Loucy (cell line): Measurements from ENCODE around the gene KCTD6.

Experiments used
- H2AFZ ChIP-seq: fragments of 200-600 bp; sonication (generic); 2 replicates; pipeline ENCODE4 v1.6.0; 2016; ENCODE audit warnings: antibody characterized with exemption, mild to moderate bottlenecking, low read length, moderate library complexity
- H3F3A ChIP-seq: fragments of 200-600 bp; 2 replicates; pipeline ENCODE4 v1.6.0; 2016; ENCODE audit warnings: antibody characterized with exemption, low read depth, mild to moderate bottlenecking
- H3K27me3 ChIP-seq: fragments of 200-600 bp; sonication (generic); 2 replicates; pipeline ENCODE4 v1.6.1; 2014; ENCODE audit warnings: low read length, mild to moderate bottlenecking; ENCODE audit not compliant: insufficient read depth, poor library complexity, severe bottlenecking
- H3K36me3 ChIP-seq: fragments of 200-600 bp; sonication (generic); 2 replicates; pipeline ENCODE4 v1.6.1; 2016; ENCODE audit warnings: low read length; ENCODE audit not compliant: insufficient read depth
- H3K4me1 ChIP-seq: fragments of 200-600 bp; sonication (generic); 2 replicates; pipeline ENCODE4 v1.5.1; 2014; ENCODE audit warnings: low read length, mild to moderate bottlenecking; ENCODE audit not compliant: insufficient read depth, poor library complexity, severe bottlenecking
- H3K4me2 ChIP-seq: fragments of 200-600 bp; sonication (generic); 2 replicates; pipeline ENCODE4 v1.6.0; 2014; ENCODE audit warnings: antibody characterized with exemption, low read length, low read depth, mild to moderate bottlenecking; ENCODE audit not compliant: poor library complexity, severe bottlenecking
- H3K4me3 ChIP-seq: fragments of 200-600 bp; sonication (generic); 2 replicates; pipeline ENCODE4 v1.5.1; 2014; ENCODE audit warnings: low read length, mild to moderate bottlenecking, mixed read lengths; ENCODE audit not compliant: poor library complexity, severe bottlenecking
- H3K79me2 ChIP-seq: fragments of 200-600 bp; sonication (generic); 2 replicates; pipeline ENCODE4 v1.6.1; 2014; ENCODE audit warnings: low read length; ENCODE audit not compliant: insufficient read depth
- H3K9ac ChIP-seq: fragments of 200-600 bp; sonication (generic); 2 replicates; pipeline ENCODE4 v1.6.0; 2014; ENCODE audit warnings: mild to moderate bottlenecking, low read depth, low read length, moderate library complexity; ENCODE audit not compliant: poor library complexity, severe bottlenecking
- H3K9me2 ChIP-seq: fragments of 200-600 bp; sonication (generic); replicated peaks from 2 replicates; pipeline ENCODE4 v1.6.1; 2016; ENCODE audit warnings: low read depth, low read length, mixed read lengths
- H3K9me3 ChIP-seq: fragments of 200-600 bp; sonication (generic); 2 replicates; pipeline ENCODE4 v1.6.1; 2014; ENCODE audit warnings: mild to moderate bottlenecking, antibody characterized with exemption, low read length, low read depth; ENCODE audit not compliant: insufficient read depth
- H4K20me1 ChIP-seq: fragments of 200-600 bp; sonication (generic); 2 replicates; pipeline ENCODE4 v1.6.0; 2014; ENCODE audit warnings: antibody characterized with exemption, low read length, mild to moderate bottlenecking; ENCODE audit not compliant: insufficient read depth, poor library complexity, severe bottlenecking
- CTCF ChIP-seq: fragments of 200-600 bp; sonication (generic); conservative IDR thresholded peaks from 2 replicates; pipeline ENCODE4 v1.5.1; 2014; ENCODE audit warnings: mild to moderate bottlenecking, antibody characterized with exemption, low read length
- EZH2phosphoT487 ChIP-seq: fragments of 200-600 bp; IDR thresholded peaks from 2 replicates; pipeline ENCODE4 v1.6.1; 2018; ENCODE audit warnings: antibody characterized with exemption, mild to moderate bottlenecking, moderate library complexity, borderline replicate concordance

The KCTD6 gene

GRCh38 chr3:58494107-58494506 lies 2.2 kb downstream of the KCTD6 start:
- H3K9me3 ChIP-seq, result no peaks in the 10 kb centered on the region
- no peaks in the 10 kb centered on the region for H3K36me3 ChIP-seq
- H3K27me3 ChIP-seq, result no peaks in the 10 kb centered on the region
- H3K79me2 ChIP-seq, result peaks cover 48% of the 10 kb centered on the region
- peak overlapping the region; percentile 92 for H3K4me2 ChIP-seq
- peak overlapping the region; percentile 82 for H3K4me3 ChIP-seq
- no peak for TF ChIP-seq CTCF
- no peak for TF ChIP-seq EZH2phosphoT487
- H3K9me2 ChIP-seq, result no peaks in the 10 kb centered on the region
- no peak overlapping the region for H2AFZ ChIP-seq
- peak overlapping the region; percentile 79 for H3K9ac ChIP-seq
- no peaks in the 10 kb centered on the region for H3F3A ChIP-seq
- peaks cover 39% of the 10 kb centered on the region for H3K4me1 ChIP-seq
- H4K20me1 ChIP-seq, result peaks cover 35% of the 10 kb centered on the region

GRCh38 chr3:58495101-58495500 lies 3.2 kb downstream of the KCTD6 start:
- Histone ChIP-seq H3K27me3 (no peaks in the 10 kb centered on the region), H3K9ac (no peak overlapping the region), H3K36me3 (no peaks in the 10 kb centered on the region), H3K9me2 (no peaks in the 10 kb centered on the region), H3K4me3 (peak overlapping the region; percentile 4), H2AFZ (no peak overlapping the region), H3K79me2 (peaks cover 55% of the 10 kb centered on the region), H4K20me1 (peaks cover 35% of the 10 kb centered on the region), H3K4me1 (peaks cover 39% of the 10 kb centered on the region), H3K9me3 (no peaks in the 10 kb centered on the region), H3F3A (no peaks in the 10 kb centered on the region), H3K4me2 (peak overlapping the region; percentile 92)
- no peak for TF ChIP-seq EZH2phosphoT487

- TF ChIP-seq EZH2phosphoT487 (no peak), CTCF (no peak)
- no peaks in the 10 kb centered on the region for H3K9me2 ChIP-seq
- H3K4me3 ChIP-seq, result no peak overlapping the region
- H3K4me1 ChIP-seq, result peaks cover 39% of the 10 kb centered on the region
- no peaks in the 10 kb centered on the region for H3K9me3 ChIP-seq
- peak overlapping the region; percentile 92 for H3K4me2 ChIP-seq
- H3K79me2 ChIP-seq, result peaks cover 55% of the 10 kb centered on the region
- no peaks in the 10 kb centered on the region for H3K27me3 ChIP-seq
- peaks cover 35% of the 10 kb centered on the region for H4K20me1 ChIP-seq
- no peak overlapping the region for H3K9ac ChIP-seq
- H2AFZ ChIP-seq, result no peak overlapping the region
- H3F3A ChIP-seq, result no peaks in the 10 kb centered on the region
- peaks cover 7% of the 10 kb centered on the region; the same call in 1 of the 2 replicates for H3K36me3 ChIP-seq
These were observed 4.4 kb downstream of the KCTD6 start for GRCh38 chr3:58496206-58496857.

GRCh38 chr3:58497097-58497496 lies 5.2 kb downstream of the KCTD6 start:
- peaks cover 39% of the 10 kb centered on the region for H3K4me1 ChIP-seq
- TF ChIP-seq EZH2phosphoT487 (no peak), CTCF (no peak)
- H3K9me2 ChIP-seq, result no peaks in the 10 kb centered on the region
- H3K4me3 ChIP-seq, result no peak overlapping the region
- H3K27me3 ChIP-seq, result no peaks in the 10 kb centered on the region
- H3K36me3 ChIP-seq, result peaks cover 12% of the 10 kb centered on the region; the same call in 1 of the 2 replicates
- no peak overlapping the region for H2AFZ ChIP-seq
- H3K9ac ChIP-seq, result no peak overlapping the region
- peaks cover 35% of the 10 kb centered on the region for H4K20me1 ChIP-seq
- peak overlapping the region; percentile 28 for H3K4me2 ChIP-seq
- no peaks in the 10 kb centered on the region for H3K9me3 ChIP-seq
- H3K79me2 ChIP-seq, result peaks cover 59% of the 10 kb centered on the region
- H3F3A ChIP-seq, result no peaks in the 10 kb centered on the region
